A673 (cell line): ENCODE data around the gene SMIM5.

Experiments
- EZH2 ChIP-seq: fragments of 200-600 bp; sonication (generic); IDR thresholded peaks from 2 replicates; pipeline ENCODE4 v1.6.1; 2017; ENCODE audit warnings: borderline replicate concordance, low read depth, mild to moderate bottlenecking, mixed read lengths, antibody characterized with exemption, low read length; ENCODE audit not compliant: poor library complexity, severe bottlenecking
- TF ChIP-seq, protein P1 (sequence below): fragments of 300-800, 200-600 bp; sonication (generic); conservative IDR thresholded peaks from 2 replicates; pipeline ENCODE4 v1.5.1; 2017; ENCODE audit warnings: low read depth, mild to moderate bottlenecking, antibody characterized with exemption, low read length, moderate library complexity, mixed read lengths

DNA sequence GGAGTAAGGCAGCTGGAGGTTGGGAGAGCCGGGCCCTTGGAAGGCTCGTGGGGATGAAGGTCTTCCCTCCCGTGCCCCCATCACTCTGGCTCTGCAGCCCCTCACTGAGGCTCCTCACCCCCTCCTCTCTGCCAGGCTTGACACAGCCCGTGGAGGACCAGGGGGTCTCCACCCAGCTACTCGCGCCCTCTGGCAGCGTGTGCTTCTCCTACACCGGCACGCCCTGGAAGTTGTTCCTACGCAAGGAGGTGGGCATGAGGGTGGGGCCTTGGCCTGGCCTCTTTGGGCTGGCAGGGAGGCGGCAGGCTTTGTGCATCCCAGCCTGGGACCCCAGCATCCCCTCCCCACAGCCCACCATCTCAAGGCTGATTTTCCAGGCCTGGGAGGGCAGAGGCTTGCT lies 15.6 kb upstream of the SMIM5 start:
- TF ChIP-seq, protein P1, sequence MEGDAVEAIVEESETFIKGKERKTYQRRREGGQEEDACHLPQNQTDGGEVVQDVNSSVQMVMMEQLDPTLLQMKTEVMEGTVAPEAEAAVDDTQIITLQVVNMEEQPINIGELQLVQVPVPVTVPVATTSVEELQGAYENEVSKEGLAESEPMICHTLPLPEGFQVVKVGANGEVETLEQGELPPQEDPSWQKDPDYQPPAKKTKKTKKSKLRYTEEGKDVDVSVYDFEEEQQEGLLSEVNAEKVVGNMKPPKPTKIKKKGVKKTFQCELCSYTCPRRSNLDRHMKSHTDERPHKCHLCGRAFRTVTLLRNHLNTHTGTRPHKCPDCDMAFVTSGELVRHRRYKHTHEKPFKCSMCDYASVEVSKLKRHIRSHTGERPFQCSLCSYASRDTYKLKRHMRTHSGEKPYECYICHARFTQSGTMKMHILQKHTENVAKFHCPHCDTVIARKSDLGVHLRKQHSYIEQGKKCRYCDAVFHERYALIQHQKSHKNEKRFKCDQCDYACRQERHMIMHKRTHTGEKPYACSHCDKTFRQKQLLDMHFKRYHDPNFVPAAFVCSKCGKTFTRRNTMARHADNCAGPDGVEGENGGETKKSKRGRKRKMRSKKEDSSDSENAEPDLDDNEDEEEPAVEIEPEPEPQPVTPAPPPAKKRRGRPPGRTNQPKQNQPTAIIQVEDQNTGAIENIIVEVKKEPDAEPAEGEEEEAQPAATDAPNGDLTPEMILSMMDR, result no peak
- no peak for TF ChIP-seq EZH2
